ENCODE measurements around the gene TNFRSF1A.
"Not testable (repeated sequence)": the region's sequence is repeated elsewhere in the genome, so short reads cannot be mapped to it uniquely, and the experiment has no call there.

The TNFRSF1A gene

DNA sequence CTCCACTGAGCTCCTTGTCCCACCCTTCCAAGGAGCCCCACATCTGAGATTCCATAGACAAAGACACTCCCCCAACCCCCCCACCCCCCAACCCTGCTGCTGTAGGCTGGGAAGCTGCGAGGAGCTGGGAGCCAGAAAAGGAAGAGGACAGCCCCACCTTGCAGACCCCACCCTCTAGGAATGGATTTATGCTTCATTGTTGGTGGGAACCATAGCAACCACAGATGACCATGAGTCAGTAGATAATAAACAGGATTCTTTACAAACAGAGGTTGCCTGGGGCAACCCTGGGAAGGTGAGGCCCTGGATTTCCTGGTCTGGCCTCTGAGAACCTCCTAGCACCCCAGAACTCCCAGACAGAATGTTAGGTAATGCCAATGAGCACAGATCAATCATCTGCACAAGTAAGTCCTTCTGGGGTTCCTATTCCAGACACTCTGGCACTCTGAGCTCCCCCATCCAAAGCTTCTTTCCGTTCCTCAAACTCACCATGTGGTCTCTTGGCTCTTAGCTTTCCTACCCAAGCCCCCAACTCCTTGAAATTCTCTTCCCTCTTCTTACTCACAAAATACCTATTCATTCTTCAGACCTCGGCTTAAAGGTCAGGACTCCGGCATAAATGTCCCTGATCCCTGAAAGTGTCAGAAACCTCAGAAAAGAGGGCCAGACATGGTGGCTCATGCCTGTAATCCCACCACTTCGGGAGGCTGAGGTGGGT is 46.6 kb downstream of the TNFRSF1A start:
- no peak for DNase-seq

- DNase-seq: no peak
Observed at GRCh38 chr12:6294156-6295093, 47.5 kb downstream of the TNFRSF1A start.

GRCh38 chr12:6292606-6293005 is 49.3 kb downstream of the TNFRSF1A start:
- no peak for DNase-seq

DNA sequence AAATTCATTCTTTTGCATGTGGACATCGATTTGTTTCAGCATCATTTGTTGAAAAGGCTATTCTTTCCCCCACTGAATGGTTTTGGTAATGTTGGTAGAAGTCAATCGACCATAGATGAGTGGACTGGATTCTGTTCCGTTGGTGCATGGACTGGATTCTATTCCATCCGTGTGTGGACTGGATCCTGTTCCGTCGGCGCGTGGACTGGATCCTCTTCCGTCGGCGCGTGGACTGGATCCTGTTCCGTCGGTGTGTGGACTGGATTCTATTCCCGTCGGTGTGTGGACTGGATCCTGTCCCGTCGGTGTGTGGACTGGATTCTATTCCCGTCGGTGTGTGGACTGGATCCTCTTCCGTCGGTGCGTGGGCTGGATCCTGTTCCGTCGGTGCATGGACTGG is 52.0 kb downstream of the TNFRSF1A start:
- DNase-seq: not testable (repeated sequence)

DNA sequence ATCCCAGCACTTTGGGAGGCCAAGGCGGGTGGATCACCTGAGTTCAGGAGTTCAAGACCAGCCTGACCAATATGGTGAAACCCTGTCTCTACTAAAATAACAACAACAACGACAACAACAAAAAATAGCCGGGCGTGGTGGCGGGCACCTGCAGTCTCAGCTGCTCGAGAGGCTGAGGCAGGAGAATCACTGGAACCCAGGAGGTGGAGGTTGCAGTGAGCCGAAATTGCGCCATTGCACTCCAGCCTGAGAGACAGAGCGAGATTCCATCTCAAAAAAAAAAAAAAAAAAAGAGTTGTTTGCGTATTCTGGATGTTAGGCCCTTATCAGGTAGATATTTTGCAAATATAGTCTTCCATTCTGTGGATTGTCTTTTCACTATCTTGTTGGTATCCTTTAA is 52.8 kb downstream of the TNFRSF1A start:
- not testable (repeated sequence) for DNase-seq

GRCh38 chr12:6288235-6288634 is 53.6 kb downstream of the TNFRSF1A start:
- DNase-seq: no peak

- DNase-seq: no peak
Observed at GRCh38 chr12:6285532-6286306, 56.2 kb downstream of the TNFRSF1A start.

DNA sequence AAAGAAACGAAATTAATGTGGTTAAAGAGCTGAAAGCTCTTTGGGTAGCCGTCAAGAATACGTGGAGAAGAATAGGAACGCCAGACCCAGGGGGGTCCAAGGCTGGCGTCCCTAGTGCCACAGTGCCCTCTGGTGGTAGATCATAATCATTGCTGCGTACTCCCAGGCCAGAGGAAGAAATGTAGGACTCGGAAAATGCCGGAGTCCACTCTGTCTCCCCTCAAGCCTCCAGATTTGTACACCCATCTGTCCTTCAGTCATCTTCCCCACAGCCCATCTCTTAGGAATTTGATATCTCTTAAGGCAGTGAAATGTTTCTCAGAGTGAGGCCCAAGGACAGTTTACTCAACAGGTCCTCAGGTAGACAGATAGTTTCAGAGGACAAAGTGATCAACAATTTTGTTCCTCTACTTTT is 56.8 kb downstream of the TNFRSF1A start:
- DNase-seq: peak; percentile 67

GRCh38 chr12:6284273-6284672 is 57.6 kb downstream of the TNFRSF1A start:
- no peak for DNase-seq

GRCh38 chr12:6282453-6282840 is 59.4 kb downstream of the TNFRSF1A start:
- DNase-seq: no peak

- DNase-seq: no peak
Observed at GRCh38 chr12:6281081-6281809, 60.6 kb downstream of the TNFRSF1A start.

DNA sequence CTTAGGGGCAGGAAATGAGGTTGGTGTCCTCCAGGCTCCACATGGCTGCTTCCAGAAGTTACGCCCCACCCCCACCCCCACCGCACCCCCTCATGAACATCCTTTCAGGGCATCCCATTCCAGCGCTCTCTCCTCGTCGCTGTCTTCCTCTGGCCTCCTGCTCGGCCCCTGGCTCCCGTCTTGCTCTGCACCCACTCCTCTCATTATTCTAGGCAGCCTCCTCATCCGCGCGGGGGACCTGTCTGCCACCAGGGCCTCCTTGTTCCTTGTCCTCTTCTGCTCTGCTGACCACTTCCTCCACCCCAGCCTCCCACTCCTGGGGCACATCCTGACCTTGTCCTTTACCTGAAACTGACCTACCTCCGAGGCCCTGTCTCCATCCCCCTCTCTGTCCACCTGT is 61.2 kb downstream of the TNFRSF1A start:
- no peak for DNase-seq

DNA sequence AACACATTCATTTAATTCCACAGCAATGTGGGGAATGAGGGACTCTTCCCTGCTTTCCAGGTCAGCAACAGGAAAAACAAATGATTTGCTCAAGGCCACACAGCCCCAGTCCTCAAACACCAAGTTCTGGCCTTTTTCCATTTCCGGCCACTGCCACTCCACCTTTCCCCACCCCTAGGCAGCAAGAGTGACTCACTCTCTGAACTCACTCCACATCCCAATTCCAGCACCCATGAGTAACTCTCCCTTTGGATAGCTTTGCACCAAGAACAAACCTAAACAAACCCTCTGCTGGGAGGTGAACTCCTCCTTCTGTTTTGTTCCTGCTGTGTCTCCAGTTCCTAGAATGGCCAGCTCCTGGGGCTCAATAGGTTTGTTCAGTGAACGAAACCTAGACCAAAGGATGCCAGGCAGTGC is 61.8 kb downstream of the TNFRSF1A start:
- DNase-seq: no peak

DNA sequence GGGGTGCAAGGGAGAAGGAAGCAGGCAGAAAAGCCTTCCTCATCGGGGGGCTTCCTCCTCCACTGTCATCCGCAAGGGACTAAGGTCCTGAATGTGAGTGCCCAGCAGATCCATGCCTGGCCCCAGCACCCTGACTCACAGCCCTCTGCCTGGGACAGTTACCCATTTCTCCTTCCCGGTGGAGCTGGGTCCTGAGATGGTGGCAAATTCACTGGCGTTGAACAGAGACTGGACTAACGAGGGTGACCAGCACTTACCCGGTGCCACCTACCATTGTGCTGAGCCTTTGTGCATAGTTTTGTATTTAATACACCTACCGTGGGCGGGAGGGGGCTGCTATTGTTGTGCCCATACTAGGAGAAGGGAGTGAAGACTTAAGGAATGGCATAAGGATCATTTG is 62.2 kb downstream of the TNFRSF1A start:
- DNase-seq: no peak

DNA sequence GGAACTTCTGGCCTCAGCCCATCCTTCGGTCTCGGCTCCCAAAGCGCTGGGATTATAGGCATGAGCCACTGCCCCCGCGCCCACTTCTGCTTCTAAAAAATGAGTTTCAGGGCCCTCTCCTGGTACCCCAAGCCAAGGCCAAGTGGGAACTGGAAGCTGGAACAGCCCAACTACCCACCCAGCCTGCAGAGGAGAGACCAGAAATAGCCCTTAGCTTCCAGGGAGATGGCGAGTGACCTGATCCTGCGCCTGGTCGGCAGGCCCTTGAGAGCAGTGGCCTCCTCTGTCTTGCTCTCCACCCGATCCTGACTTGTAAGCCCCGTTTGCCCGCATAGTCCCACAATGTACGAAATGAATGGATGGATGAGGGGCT is 62.6 kb downstream of the TNFRSF1A start:
- no peak for DNase-seq
